Stimulated activated CD8-positive, alpha-beta memory T cell treated with anti-CD3 and anti-CD28 coated beads, Interleukin-4, amount 100 ng/mL, for 24 hours (primary cell): Measurements from ENCODE around the gene SLC44A1.

Experiments used
- DNase-seq: peaks from one replicate; pipeline ENCODE4 v3.0.0-alpha.2; 2020; ENCODE audit warnings: low read depth

The SLC44A1 gene

DNA sequence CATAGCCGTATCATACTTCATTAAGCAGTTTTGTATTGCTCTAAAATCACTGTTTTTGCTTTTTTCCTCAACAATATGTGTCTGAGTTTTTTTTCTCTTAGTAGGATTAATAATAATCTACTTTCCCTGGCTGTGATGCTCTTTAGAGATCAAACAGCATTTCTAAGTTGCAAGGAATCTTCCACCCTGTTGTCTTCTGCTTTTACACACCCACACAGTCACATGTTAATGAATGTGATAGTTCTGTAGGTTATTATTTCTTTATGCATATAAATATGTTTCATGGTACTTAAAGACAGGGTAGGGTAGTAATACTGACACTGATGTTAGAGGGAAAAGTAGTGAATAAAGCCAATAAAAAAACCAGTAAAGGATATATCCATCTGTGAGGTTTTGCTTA is 29.3 kb downstream of the SLC44A1 start:
- no peak for DNase-seq

DNA sequence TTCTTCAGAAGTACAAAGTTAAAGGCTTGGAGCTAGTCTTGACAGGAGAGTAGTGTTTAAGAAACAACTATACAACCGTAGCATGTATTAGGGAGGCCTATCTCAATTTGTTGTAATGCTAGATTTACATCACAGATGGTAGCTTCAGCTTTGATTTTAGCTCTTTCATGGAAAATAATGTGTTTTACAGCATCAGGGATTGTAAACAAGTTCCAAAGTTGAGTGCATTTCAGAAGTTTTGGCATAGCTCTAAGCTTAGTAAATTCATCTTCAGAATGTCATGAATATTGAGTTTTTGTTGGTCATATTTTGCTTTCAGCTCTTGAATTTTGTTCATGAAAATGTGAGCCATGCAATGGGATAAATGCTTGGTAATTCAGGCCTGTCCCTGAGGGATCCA is 30.7 kb downstream of the SLC44A1 start:
- no peak for DNase-seq

DNA sequence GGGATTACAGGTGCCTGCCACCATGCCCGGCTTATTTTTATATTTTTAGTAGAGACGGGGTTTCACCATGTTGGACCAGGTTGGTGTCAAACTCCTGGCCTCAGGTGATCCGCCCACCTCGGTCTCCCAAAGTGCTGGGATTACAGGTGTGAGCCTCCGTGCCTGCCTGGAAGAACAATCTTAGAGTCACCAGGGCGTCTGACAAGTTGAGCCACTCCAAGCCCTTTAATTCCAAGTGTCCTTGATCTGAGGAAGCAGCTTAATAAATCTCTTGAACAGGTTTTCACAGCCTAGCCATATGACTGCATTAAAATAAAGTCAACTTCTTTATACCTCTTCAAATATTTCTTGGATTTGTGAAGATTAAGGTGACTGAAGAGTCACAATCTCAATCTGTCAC is 31.5 kb downstream of the SLC44A1 start:
- no peak for DNase-seq

DNA sequence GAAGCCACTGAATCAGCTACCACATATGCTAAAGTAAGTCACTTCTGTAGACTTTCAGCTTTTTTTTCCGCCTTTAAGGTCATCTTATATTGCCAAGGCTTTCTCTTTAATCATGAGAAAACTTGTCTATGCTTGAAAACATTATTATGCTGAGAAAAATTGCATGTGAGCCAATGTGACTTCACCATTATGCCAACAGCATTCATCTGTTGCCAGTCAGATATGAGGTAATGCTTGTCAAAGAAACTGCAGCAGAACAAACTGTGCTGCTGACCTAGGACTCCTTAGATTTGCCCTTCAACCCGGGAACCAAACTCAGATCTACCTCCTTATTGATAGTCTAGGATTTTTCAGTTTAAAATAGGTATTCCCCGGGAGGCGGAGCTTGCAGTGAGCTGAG is 34.3 kb downstream of the SLC44A1 start:
- DNase-seq, result no peak

DNA sequence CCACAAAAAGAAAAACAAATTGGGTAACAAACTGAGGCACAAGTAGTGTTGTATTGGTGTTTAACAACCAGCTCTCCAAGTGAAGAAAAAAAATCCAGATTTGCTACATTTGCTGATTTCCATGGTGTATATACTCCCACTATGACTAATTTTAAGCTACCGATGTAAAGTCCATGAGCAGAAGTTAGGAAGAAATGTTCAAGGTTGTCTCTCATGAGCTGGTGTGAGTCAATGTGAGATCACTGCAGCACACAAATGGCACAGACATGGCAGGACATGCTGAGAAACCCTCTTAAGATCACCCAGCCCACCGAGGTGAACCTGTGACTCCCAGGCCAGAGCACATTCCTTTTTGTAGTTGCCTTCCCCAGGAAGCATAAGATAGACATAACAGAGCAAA is 36.2 kb downstream of the SLC44A1 start:
- DNase-seq, result no peak

DNA sequence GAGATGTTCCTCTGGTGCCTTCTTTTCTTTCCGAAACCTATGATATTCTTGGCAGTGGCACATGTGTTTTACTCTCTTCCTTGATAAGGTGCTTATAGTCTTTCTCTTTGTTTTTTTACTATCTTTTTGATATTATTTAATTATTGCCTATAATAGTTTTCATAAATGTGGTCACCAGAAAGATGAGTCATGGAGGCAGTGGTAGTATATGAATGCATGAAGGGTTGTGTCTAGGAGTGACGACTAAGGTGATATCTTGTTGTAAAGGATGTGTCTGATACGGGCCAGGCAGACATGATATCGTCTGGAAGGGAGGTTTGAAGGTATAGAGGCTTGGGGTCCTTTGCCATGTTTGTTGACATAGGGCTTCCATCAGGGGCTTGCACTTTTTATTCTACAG is 36.8 kb downstream of the SLC44A1 start:
- DNase-seq, result no peak

DNA sequence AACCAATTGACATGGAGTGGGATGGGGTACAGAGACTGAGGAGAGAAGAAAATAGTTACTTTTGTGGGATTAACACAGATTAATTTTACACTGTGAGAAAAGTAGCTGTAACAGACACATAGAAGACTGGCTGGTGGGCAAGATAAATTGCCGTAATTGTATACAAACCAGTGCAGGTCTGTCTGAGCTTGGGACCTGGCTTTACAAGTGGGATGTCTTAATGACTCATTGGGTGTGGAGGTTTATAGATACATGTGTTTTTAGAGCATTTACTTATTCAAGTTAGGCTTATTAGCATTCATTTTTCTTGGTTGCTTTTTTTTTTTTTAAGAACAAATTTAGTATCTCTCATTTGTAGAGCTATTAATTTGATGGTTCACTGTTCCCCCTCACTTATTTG is 37.5 kb downstream of the SLC44A1 start:
- DNase-seq, result no peak

DNA sequence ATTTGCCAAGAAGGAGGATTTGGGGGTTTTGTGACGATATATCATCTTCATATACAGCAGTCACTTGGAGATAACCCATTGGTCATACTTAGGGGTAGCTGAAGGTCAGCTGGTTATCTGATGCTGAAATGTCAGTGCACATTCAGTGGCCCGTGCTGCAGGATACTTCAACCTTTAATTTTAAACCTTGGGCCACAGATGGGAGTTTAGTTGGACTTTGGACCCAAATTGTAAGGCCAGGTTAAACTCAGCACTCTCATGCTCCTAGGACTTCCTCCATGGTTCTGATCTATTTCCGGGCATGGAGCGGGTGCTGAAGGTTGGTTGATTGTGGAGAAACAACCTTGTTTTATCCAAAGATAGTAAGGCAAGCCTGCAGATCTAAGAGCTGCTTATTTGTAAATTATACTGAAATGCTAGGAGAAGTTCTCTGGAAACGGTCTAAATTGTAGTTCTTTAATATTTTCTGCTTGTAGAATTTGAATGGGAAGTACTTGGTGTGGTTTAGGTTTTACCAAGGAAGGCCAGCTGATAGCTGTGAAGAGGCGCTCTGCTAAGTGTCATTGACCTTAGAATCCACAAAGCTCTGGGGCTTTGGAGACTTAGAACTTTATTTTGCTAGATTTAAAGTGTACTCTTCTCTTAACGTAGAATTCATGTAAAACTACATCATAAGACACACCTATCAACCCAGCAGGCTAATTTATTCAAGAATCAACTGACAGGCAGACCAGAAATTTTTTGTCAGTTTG is 38.6 kb downstream of the SLC44A1 start:
- no peak for DNase-seq

DNA sequence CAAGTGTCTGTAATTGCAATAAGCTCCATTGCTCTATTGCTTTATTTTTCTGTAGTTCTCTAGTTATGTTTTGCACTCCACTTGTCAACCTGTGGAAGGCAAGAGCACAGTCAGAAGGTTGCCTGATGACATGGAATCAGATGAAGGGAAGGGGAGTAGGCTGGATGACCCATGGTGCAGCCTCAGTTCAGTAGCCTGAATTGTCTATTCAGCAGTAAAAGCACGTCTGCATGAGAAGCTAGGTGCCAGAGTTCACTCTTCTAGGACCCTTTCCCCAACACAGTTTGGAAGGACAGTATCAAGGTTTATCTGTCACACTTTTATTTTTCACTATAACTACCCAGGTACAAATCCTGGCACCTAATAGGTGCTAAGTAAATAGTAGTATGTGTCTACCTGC is 39.3 kb downstream of the SLC44A1 start:
- DNase-seq, result no peak

DNA sequence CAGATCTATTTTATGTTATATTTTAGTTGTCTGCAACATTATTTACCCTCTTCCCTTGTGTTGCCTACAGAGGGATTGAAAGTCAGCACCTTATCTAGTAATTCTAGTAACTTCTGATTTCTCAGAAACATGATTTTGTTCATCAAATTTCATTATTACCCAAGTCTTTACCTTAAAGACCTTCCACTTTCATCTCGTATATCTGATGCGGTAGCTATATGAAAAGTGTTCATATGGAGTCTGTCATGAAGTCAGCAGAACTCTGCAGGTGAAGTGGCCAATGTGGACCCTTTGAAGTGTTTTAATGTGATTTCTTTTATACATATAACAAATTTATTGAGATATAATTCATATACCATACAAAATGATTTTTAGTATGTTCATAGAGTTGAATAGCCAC is 40.0 kb downstream of the SLC44A1 start:
- DNase-seq, result no peak

DNA sequence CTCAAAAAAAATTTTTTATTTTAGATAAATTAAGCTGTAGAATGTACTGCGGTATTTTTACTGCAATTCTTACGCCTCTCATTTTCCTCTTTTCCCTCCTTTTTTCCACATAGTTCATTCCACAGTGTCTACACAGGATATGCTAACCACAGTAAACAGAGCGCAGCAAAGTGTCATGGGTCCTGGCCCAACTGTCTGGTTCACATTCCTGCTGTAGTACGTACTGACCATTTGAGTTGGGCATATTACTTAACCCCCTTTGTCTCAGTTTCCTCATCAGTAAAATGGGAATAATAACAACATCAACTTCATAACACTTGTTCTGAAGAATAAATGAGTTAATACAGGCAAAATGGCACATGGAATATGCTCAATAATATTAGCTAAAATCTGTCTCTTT is 41.6 kb downstream of the SLC44A1 start:
- no peak for DNase-seq

DNA sequence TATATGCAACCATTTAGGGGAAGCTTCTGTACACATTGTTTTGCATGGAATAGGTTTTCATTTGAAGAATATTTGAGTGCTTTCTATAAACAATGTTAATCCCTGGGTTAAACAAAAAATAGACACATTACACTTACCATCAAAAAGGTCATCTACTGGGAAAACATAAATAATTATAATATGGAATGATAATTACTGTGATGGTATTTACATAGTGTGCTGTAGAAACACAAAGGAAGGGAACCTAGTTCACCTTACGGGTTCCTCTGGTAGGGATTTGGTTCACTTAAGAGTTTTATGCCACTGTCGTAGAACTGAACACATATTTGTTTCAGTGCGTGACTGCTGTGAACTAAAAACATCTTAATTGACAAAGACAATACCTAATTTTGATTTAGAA is 44.9 kb downstream of the SLC44A1 start:
- no peak for DNase-seq

DNA sequence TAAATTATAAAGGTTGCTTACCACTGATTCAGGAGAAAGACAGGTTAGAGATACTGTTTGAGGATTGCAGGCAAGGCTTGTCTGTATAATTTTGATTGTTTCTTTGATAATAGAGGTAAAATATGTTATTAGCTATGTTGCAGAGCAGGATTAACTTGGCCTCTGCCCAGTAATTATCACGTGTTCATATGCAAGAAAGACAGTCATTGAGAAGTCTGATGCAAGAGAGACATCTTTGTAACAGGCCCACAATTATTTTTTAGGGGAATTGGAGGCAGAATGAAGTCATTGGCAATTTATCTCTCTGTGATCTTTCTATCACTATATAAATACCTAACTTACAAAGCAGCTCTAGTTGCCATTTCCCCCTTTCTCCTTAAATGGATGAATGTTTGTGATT is 46.0 kb downstream of the SLC44A1 start:
- no peak for DNase-seq

DNA sequence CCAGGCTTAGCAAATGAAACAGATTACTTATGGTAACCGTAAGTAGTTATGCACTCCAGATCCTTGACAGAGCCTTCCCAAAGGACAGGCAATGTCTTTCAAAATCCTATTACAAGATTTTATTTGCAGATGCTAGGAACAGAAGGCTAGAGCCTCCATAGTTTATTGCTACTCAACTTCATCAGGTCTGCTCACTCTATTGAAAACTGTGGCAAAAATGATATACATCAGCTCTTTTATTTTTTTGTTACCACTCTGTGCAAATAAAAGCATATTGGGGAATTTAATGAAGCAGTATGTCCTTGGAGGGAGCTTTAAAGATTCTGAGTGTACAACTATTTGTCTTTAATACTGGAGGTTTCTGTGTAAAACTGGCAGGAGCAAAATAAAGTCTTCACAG is 46.5 kb downstream of the SLC44A1 start:
- no peak for DNase-seq

DNA sequence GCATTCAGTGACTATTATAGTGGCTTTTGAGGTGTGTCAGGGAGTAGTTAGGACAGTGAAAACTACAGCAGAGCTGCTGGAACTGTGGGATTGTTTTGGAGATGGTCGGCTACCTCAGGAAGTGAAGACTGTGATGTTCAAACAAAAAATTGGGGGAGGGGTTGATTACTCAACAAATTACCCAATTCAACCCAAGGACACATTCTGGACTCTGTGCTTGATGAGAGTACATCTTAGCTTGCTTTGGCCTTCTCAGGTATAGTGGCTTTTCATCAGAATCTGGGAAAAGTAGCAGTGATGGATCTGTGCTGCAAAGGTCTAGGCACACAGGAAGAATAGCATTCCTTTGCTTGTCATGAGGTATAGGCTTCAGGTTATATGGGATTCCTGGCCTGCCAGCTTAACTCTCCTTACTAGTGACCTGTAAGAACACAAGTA is 47.0 kb downstream of the SLC44A1 start:
- DNase-seq, result no peak

DNA sequence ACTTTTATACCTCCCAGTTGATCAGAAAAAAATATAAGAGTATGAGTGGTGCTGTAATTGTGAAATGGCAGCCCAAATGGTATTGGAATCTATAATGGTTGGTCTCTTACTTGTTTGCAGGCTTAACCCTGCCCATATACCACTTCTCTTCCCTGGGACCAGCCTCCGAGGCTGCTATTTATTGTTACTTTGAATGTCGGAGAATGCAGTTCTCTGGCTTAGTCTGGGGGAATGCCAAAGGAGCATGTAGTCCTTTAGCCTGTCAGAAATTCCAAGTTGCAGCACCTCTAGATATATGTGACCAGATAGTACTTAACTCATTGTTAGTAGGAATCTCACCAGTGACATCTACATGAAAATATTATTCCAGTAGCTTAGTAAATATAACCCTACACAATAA is 47.5 kb downstream of the SLC44A1 start:
- no peak for DNase-seq

DNA sequence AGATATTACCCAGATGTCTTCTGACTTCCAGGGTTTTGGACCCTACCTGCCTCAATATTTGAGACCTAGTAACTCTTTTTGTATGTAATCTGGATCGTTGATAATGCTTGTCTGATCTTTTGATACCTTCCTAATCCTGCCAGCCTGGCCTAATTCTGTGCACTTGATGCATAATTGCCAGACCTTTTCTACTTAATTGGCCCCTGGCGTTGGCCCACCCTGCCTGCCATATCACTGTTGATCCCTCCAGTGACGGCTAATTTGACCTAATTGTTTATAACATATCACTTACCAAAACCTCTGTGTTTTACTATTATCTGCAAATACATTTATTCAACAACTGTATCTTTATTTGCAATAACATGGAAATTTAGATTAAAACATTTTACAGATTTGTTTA is 49.0 kb downstream of the SLC44A1 start:
- DNase-seq, result no peak

DNA sequence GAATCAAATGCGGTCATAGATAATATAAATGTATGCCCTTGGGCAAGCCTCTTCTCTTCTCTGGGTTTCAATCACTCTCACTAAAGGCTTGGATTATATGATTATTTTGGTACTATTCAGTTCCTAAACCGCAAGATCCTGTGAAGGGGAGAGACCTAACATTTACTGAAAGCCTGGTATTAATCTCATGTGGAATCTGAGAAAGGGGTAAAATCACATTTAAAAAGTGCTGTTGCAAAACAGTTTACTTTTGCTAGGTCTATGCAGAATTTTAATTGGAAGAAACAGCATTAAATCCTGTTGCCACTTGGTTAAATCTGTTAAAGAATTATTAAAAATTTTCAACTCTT is 50.7 kb downstream of the SLC44A1 start:
- DNase-seq, result no peak

DNA sequence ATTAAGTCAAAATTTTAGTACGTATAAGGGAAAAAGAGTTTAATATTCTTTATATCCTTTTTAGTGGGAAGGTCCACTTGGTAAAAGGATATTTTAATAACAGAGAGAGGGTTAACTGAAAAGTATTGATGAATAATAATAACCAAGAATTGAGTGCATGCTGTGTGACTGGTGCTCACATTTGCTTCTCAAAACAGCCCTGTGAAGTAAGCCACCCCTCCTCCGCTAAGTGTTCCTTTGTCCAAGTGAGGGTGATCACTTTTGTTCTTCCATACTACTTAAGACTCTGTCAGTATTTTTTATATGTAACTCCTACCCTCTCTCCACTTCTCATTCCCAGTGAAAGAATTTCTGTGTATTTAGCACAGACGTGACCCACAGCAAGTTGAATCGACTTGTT is 51.5 kb downstream of the SLC44A1 start:
- DNase-seq, result no peak

DNA sequence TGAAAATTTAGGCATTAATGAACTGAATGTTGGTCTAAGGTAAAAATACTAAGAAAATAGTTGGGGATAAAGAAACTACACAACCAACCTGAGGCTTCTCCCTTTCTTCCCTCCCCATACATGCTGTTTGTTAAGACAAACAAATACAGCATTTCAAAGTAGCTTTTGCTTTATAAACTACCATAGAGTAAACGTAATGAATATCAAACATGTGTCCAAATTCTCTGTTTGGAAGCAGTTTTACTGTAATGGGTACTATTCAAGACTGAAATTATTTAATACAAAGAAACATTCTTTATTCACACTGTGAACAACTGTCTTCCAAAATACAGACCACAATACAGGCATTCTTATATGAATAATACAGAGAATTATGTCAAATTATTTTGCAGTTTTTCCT is 52.0 kb downstream of the SLC44A1 start:
- DNase-seq, result no peak

DNA sequence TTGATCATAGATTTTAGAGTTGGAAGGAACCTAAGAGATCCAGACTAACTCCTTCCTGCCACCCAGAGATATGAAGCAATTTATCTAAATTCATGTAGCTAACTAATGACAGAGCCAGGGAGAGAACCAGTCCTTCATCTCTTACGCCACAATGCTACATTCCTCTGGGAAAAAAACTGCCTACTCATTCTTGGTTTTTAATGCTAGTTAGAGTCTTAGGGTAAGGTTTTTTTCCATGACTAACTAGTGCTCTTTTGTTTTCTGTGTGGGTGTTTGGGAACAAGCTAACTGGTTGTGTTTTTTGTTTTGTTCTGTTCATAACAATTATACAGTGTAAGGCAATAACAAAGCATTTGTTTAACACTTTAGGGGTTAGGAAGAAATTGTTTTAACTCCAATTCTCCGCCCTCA is 52.4 kb downstream of the SLC44A1 start:
- DNase-seq, result no peak

DNA sequence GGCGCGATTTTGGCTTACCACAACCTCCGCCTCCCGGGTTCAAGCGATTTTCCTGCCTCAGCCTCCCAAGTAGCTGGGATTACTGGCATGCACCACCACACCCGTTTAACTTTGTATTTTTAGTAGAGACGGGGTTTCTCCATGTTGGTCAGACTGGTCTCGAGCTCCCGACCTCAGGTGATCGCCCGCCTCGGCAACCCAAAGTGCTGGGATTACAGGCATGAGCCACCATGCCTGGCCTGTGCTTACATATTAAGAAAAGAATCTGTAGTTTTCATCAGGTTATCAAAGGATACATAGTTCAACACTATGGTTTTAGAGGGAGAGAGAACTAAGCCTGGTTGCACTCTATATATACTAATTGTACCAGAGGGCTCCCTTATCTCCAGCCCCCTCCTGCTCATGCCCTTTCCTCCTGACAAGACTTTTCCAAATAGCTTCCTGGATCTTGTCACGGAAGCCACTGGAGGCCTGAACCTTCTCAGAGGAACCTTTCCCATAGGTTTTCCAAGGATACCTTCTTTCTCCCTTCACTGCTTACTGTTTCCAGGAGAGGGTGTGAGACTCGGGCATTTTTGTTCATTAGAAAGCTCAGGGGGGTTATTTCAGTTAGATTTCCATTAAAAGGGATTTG is 53.1 kb downstream of the SLC44A1 start:
- no peak for DNase-seq

DNA sequence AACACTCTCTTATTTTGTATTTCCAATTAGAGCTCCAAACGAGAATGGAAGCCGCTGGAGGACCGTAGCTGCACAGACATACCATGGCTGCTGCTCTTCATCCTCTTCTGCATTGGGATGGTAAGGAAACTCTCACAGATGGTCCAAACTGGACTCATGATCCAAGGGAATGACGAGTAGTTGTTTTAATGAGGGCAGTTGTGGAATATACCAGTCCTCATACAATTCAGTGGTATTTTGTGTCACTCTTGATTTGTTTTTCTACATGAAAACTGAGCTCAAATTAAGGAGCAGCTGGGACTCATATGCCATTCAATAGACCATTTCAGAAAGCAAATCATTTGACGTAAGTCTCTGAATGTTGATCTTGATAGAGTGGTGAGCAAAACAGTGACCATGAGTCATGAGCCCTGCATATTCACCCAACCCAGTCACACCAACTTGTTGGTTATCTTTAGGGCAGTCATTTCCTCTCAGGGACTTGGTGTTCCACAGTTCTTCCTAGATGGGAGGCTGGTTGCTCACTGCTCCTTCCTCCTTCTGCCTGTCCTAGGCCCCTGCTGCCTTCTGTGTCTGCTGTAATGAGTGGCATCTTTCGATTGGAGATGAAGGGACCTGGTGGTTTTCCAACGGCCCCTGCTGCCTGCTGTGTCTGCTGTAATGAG is 54.9 kb downstream of the SLC44A1 start:
- DNase-seq, result no peak

DNA sequence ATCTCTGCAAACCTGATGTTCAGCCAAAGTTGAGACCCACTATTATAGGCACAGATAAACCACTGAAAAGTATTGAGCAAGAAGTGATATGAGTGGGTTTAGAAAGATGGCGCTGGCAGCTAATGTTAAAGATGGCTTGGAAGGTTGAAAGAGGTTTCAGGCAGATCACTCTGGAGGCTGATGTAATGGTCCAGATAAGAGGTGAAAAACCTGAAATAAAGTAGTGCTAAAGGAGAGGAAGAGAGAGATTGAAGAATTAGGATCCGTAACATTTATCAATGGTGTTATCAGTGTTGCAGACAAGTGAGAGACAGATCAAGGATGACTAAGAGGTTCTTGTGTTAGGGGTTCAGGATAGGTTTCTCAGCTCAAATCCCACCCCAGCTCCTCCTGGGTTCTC is 58.3 kb downstream of the SLC44A1 start:
- DNase-seq, result no peak
